Measurements from ENCODE around the gene AK8.

AK8 gene

GRCh38 chr9:132826621-132827365 lies 51.3 kb downstream of the AK8 start:
- TF ChIP-seq, protein P1, sequence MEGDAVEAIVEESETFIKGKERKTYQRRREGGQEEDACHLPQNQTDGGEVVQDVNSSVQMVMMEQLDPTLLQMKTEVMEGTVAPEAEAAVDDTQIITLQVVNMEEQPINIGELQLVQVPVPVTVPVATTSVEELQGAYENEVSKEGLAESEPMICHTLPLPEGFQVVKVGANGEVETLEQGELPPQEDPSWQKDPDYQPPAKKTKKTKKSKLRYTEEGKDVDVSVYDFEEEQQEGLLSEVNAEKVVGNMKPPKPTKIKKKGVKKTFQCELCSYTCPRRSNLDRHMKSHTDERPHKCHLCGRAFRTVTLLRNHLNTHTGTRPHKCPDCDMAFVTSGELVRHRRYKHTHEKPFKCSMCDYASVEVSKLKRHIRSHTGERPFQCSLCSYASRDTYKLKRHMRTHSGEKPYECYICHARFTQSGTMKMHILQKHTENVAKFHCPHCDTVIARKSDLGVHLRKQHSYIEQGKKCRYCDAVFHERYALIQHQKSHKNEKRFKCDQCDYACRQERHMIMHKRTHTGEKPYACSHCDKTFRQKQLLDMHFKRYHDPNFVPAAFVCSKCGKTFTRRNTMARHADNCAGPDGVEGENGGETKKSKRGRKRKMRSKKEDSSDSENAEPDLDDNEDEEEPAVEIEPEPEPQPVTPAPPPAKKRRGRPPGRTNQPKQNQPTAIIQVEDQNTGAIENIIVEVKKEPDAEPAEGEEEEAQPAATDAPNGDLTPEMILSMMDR (IDR thresholded peaks at IDR 0.05; ENCODE audit: insufficient read depth, missing control alignments), result no peak
- FAIRE-seq (no peak), DNase-seq (ENCODE audit: insufficient read length, low spot score) (no peak)

GRCh38 chr9:132826131-132826530 lies 52.0 kb downstream of the AK8 start:
- DNase-seq (ENCODE audit: insufficient read length, low spot score) (no peak), FAIRE-seq (no peak)
- TF ChIP-seq, protein P1 (IDR thresholded peaks at IDR 0.05; ENCODE audit: insufficient read depth, missing control alignments), result no peak

DNA sequence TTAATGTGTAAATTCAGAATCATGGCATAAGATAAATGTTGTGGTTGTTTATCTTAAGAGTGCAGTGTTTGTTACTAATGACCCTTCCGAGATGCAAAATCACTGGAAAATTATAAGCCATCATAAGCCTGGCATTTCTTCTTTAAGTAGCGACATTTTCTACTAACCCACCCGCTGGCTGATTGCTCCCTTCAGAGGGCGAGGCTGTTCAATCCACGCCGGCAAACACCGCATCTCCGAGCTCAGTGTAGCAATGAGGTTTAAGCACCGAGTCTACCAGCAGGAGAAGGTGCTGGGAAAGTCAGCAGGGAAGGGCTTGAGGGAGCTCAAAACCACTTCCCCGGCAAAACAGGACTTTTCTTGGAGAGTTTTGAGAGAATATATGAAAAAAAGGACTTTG lies 52.7 kb downstream of the AK8 start:
- TF ChIP-seq, protein P1 (IDR thresholded peaks at IDR 0.05; ENCODE audit: insufficient read depth, missing control alignments), result no peak
- DNase-seq (ENCODE audit: insufficient read length, low spot score) (no peak), FAIRE-seq (no peak)

- TF ChIP-seq, protein P1 (IDR thresholded peaks at IDR 0.05; ENCODE audit: insufficient read depth, missing control alignments), result no peak
- FAIRE-seq (no peak), DNase-seq (ENCODE audit: insufficient read length, low spot score) (no peak)
These were observed 53.1 kb downstream of the AK8 start for GRCh38 chr9:132824951-132825350.

DNA sequence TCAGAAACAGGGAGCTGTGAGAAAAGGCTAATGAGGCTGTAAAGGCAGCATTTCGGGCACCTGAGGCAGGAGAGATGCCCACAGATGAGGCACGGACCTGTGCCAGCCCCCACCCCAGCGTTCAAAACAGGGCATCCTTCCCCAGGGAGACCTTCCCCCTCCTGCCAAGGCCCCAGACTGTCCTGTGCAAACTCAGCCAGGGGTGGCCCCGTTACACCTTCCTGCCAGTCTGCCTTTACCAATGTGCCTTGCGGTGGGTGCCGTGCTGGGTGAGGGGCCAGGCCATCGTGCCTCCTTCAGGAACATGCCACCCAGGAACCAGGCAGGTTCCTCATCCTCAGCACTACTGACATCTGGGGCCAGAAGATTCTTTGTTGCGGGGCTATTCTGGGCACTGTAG lies 53.9 kb downstream of the AK8 start:
- FAIRE-seq, result no peak

GRCh38 chr9:132823370-132824145 lies 54.5 kb downstream of the AK8 start:
- TF ChIP-seq, protein P1 (IDR thresholded peaks at IDR 0.05; ENCODE audit: insufficient read depth, missing control alignments), result no peak
- DNase-seq (ENCODE audit: insufficient read length, low spot score) (no peak), FAIRE-seq (no peak)

More for the DNA sequence above, 53.9 kb downstream of the AK8 start:
- DNase-seq (ENCODE audit: insufficient read length, low spot score), result no peak
- TF ChIP-seq, protein P1 (IDR thresholded peaks at IDR 0.05; ENCODE audit: insufficient read depth, missing control alignments), result no peak

Data from D721Med (cell line).